ENCODE measurements around the gene BCL2.

GRCh38 chr18:63084219-63084618, 235.3 kb downstream of the BCL2 start:
- TF ChIP-seq AFF4 (CRISPR knock-in tag; IDR thresholded peaks at IDR 0.05; ENCODE audit: borderline replicate concordance) (no peak), CTCF (IDR thresholded peaks at IDR 0.05) (no peak), ZSCAN18 (CRISPR knock-in tag; IDR thresholded peaks at IDR 0.05) (no peak), CREM (CRISPR knock-in tag; IDR thresholded peaks at IDR 0.05) (no peak), FOXK1 (CRISPR knock-in tag; IDR thresholded peaks at IDR 0.05) (no peak), HMGXB4 (CRISPR knock-in tag; IDR thresholded peaks at IDR 0.05) (no peak), ESRRA (CRISPR knock-in tag; IDR thresholded peaks at IDR 0.05; ENCODE audit: borderline replicate concordance) (no peak), ZBTB21 (CRISPR knock-in tag; IDR thresholded peaks at IDR 0.05; ENCODE audit: borderline replicate concordance) (no peak), FOXJ3 (CRISPR knock-in tag; IDR thresholded peaks at IDR 0.05; ENCODE audit: borderline replicate concordance) (no peak)
- TF ChIP-seq, protein P1, sequence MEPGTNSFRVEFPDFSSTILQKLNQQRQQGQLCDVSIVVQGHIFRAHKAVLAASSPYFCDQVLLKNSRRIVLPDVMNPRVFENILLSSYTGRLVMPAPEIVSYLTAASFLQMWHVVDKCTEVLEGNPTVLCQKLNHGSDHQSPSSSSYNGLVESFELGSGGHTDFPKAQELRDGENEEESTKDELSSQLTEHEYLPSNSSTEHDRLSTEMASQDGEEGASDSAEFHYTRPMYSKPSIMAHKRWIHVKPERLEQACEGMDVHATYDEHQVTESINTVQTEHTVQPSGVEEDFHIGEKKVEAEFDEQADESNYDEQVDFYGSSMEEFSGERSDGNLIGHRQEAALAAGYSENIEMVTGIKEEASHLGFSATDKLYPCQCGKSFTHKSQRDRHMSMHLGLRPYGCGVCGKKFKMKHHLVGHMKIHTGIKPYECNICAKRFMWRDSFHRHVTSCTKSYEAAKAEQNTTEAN (CRISPR knock-in tag; IDR thresholded peaks at IDR 0.05) = no peak
- TF ChIP-seq, protein P2, sequence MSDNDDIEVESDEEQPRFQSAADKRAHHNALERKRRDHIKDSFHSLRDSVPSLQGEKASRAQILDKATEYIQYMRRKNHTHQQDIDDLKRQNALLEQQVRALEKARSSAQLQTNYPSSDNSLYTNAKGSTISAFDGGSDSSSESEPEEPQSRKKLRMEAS (CRISPR knock-in tag; IDR thresholded peaks at IDR 0.05) = no peak
- TF ChIP-seq, protein P3, sequence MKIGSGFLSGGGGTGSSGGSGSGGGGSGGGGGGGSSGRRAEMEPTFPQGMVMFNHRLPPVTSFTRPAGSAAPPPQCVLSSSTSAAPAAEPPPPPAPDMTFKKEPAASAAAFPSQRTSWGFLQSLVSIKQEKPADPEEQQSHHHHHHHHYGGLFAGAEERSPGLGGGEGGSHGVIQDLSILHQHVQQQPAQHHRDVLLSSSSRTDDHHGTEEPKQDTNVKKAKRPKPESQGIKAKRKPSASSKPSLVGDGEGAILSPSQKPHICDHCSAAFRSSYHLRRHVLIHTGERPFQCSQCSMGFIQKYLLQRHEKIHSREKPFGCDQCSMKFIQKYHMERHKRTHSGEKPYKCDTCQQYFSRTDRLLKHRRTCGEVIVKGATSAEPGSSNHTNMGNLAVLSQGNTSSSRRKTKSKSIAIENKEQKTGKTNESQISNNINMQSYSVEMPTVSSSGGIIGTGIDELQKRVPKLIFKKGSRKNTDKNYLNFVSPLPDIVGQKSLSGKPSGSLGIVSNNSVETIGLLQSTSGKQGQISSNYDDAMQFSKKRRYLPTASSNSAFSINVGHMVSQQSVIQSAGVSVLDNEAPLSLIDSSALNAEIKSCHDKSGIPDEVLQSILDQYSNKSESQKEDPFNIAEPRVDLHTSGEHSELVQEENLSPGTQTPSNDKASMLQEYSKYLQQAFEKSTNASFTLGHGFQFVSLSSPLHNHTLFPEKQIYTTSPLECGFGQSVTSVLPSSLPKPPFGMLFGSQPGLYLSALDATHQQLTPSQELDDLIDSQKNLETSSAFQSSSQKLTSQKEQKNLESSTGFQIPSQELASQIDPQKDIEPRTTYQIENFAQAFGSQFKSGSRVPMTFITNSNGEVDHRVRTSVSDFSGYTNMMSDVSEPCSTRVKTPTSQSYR (CRISPR knock-in tag; IDR thresholded peaks at IDR 0.05) = no peak
